Coronary artery (tissue), 2 donors: ENCODE results near the gene CIZ1.

Experiments used
- DNase-seq: peaks from one replicate; pipeline ENCODE4 v3.0.0-alpha.2; 2017; ENCODE audit warnings: low spot score
- H3K27ac ChIP-seq, 2 donors: fragments of 200-600 bp; sonication (generic); one replicate each; pipeline ENCODE4 v1.5.1; 2016 to 2019
- H3K4me3 ChIP-seq: fragments of 200-600 bp; sonication (generic); 2 replicates; pipeline ENCODE4 v1.5.1; 2016; ENCODE audit warnings: mild to moderate bottlenecking, moderate library complexity
- TF ChIP-seq, protein P1 (sequence below): fragments of 200-600 bp; sonication (generic); IDR thresholded peaks from one replicate; pipeline ENCODE4 v1.5.1; 2019; ENCODE audit warnings: antibody characterized with exemption

CIZ1 gene

DNA sequence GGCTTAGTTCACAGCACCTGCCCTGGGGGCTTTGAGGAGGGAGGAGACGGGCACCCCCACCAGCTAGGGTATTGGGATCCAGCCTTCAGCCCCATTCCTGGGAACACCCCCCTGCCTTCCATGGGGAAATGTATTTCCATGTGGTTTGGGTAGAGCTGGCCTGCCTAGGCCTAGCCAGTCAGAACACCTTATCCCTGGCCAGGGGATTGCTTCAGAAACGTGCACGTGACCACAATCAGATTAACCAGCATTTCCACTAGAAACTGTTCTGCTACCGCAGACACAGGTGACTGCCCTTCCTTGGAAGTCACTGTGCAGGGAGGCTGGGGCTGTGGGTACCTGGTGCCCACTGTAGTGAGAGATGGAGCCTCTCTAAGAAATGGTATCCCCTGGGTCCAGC is 17.3 kb downstream of the CIZ1 start:
- Histone ChIP-seq H3K27ac (no peak overlapping the region), H3K4me3 (no peak overlapping the region)
- DNase-seq, result no peak
- TF ChIP-seq, protein P1, sequence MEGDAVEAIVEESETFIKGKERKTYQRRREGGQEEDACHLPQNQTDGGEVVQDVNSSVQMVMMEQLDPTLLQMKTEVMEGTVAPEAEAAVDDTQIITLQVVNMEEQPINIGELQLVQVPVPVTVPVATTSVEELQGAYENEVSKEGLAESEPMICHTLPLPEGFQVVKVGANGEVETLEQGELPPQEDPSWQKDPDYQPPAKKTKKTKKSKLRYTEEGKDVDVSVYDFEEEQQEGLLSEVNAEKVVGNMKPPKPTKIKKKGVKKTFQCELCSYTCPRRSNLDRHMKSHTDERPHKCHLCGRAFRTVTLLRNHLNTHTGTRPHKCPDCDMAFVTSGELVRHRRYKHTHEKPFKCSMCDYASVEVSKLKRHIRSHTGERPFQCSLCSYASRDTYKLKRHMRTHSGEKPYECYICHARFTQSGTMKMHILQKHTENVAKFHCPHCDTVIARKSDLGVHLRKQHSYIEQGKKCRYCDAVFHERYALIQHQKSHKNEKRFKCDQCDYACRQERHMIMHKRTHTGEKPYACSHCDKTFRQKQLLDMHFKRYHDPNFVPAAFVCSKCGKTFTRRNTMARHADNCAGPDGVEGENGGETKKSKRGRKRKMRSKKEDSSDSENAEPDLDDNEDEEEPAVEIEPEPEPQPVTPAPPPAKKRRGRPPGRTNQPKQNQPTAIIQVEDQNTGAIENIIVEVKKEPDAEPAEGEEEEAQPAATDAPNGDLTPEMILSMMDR, result no peak

DNA sequence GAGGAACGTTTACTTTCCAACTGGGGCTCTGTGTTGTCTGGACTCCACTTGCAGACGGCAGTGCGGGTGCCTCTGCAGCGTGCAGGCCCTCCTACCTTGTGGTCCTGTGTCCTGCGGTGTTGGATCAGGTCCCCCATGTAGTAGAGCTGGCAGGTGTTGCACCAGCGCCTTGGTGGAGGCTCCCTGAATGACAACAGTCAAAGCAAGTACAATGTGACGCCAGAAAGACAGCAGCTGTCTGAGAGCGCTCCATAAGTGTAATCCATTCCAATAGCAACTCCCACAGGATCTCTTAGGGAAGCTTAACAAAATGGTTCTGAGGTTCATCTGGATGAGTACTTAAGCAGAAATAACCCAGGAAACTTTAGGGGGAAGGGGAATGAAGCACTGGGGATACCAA is 21.4 kb downstream of the CIZ1 start:
- H3K27ac ChIP-seq, result no peak overlapping the region
- no peak for DNase-seq
- H3K4me3 ChIP-seq, result no peak overlapping the region
- TF ChIP-seq, protein P1, result no peak

DNA sequence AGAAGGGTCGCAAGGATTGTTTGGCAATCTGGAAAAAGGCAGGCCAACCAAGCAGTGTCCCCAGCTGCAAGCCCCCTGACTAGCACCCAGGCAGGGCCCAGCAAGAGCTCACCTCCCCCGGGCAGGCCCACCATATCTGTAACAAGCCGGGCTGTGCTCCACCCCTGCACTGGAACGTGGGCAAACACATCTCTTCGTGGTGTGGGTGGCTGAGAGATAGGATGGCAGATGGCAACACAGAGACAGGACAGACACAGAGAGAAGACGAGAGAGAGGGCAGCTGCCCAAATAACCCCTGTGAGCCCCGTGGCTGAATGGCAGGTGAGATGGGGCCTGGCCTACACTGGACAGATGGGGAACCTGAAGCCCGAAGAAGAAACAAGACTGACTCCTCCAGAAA is 21.9 kb downstream of the CIZ1 start:
- TF ChIP-seq, protein P1, result no peak
- no peak for DNase-seq
- Histone ChIP-seq H3K27ac (no peak overlapping the region), H3K4me3 (no peak overlapping the region)

DNA sequence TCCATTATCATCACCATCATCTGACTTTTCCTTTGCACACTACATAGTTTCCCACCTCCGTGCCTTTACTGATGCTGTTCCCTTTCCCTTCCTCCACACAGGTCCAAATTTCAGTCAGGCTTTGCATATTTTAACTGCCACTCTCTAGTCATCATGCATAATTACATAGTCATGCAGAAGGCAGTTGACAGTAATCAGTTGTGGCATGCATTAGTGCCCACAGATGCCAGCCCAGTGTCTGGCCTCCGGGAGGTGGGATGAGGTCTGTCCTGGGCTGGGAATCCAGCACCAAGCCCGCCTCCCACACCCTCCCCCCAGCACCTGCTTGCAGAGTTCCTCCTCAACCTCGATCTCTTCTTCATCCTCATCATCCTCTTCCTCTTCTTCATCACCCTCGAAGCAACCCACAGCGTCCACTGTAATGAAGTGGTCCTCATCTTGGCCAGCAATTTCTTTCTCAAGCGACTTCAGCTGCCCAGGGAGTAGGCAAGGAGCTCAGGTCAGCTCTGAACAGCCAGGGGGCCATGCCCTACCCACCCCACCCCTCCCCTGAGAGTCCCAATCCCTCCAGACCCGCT is 22.6 kb downstream of the CIZ1 start:
- no peak overlapping the region for H3K4me3 ChIP-seq
- no peak for DNase-seq
- TF ChIP-seq, protein P1, result no peak
- no peak overlapping the region for H3K27ac ChIP-seq

DNA sequence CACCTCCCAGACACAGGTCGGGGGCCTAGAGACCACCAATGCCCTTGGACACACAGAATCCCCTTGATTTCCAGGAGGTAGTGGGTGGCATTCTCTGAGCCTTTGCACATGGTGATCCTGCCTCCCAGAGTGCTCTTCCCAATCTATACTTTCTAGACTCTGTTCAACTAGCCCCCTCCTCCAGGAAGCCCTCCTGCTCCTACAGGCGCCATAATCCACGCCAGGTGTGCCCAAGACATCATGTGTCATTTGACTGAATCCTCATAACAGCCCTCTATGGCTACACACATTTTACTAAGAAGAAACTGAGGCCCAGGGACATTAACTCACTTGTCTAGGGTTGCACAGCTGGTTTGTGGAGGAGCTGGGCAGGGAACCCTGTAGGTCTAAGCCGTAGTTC is 24.2 kb downstream of the CIZ1 start:
- Histone ChIP-seq H3K4me3 (no peak overlapping the region), H3K27ac (no peak overlapping the region)
- no peak for DNase-seq
- TF ChIP-seq, protein P1, result no peak

DNA sequence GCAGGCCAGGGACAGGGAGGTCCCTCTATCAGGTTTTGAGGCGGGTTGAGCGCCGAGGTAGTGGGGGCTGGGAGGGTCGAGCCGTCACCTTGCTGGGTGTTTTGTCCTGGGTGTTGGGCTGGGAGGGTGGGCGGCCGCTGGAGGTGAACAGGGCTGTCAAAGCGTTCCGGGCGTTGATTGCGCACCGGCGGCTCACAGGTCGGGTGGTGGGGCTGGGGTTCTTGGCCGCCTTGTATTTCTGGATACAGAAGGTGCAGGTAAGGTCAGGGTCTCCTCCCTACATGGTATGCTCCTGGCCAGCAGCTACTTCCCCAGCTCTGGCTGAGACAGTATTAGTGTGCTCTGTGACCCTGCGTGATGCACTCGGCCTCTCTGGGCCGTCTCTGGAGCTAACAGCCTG is 25.2 kb downstream of the CIZ1 start:
- no peak overlapping the region for H3K27ac ChIP-seq
- TF ChIP-seq, protein P1, result no peak
- no peak overlapping the region for H3K4me3 ChIP-seq
- DNase-seq, result no peak

DNA sequence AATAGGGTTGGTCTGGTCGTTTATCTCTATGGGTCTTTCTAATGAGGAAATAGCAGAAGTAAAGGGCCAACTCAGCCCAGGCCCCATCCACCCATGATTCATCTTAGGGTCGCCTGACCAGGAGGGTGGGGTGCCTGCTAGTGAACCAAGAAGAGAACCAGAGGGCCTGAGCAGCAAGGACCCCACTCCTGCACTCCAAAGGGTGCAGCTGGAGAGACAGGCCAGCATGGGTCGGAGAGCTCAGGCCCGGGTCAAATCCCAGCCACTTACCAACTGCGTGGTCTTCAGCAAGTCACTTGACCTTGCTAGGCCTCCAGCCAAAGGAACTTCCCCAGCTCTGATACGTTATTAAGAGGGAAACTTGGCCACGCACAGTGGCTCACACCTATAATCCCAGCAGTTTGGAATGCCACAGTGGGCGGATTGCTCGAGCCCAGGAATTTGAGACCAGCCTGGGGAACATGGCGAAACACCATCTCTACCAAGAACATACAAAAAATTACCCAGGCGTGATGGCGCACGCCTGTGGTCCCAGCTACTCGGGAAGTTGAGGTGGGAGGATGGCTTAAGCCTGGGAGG is 27.0 kb downstream of the CIZ1 start:
- H3K27ac ChIP-seq, result no peak overlapping the region

More for the DNA sequence above, 27.0 kb downstream of the CIZ1 start:
- no peak for DNase-seq
- no peak overlapping the region for H3K4me3 ChIP-seq
- TF ChIP-seq, protein P1, result no peak
